Activated T-cell treated with anti-CD3 and anti-CD28 coated beads, Interleukin-2, amount 50 U/mL, for 48 hours (primary cell): ENCODE measurements around the gene BIN2.
"Not testable (repeated sequence)": the region's sequence is repeated elsewhere in the genome, so short reads cannot be mapped to it uniquely, and the experiment has no call there.

Experiments
- DNase-seq, 2 experiments: peaks; one replicate each; pipeline ENCODE4 v3.0.0-alpha.2; 2020

BIN2 gene

GRCh38 chr12:51343201-51343600, 19.2 kb upstream of the BIN2 start:
- no peak for DNase-seq

GRCh38 chr12:51342416-51342815, 18.4 kb upstream of the BIN2 start:
- DNase-seq = no peak

GRCh38 chr12:51341251-51342007, 17.5 kb upstream of the BIN2 start:
- peak; percentile 79 to 80 for DNase-seq

GRCh38 chr12:51339750-51340149, 15.8 kb upstream of the BIN2 start:
- no peak for DNase-seq

- DNase-seq = not testable (repeated sequence)
Observed at GRCh38 chr12:51337336-51337735, 13.4 kb upstream of the BIN2 start.

- no peak for DNase-seq
Observed at GRCh38 chr12:51335931-51336330, 12.0 kb upstream of the BIN2 start.

- DNase-seq = no peak
Observed at GRCh38 chr12:51334764-51335163, 10.8 kb upstream of the BIN2 start.

GRCh38 chr12:51333536-51333935, 9.6 kb upstream of the BIN2 start:
- DNase-seq = no peak

GRCh38 chr12:51330186-51330585, 6.2 kb upstream of the BIN2 start:
- no peak for DNase-seq

GRCh38 chr12:51329742-51330141, 5.8 kb upstream of the BIN2 start:
- no peak for DNase-seq

- DNase-seq = no peak
Observed at GRCh38 chr12:51328587-51328986, 4.6 kb upstream of the BIN2 start.

- DNase-seq = peak in 1 of 2 experiments; percentile 22
Observed at GRCh38 chr12:51326698-51327439, 2.9 kb upstream of the BIN2 start.

- DNase-seq = no peak
Observed at GRCh38 chr12:51324953-51325352, 979 bp upstream of the BIN2 start.

GRCh38 chr12:51323317-51323960, 535 bp downstream of the BIN2 start:
- DNase-seq = peak; percentile 62 to 67

GRCh38 chr12:51322452-51322851, 1.5 kb downstream of the BIN2 start:
- DNase-seq = peak; percentile 50 to 56

- no peak for DNase-seq
Observed at GRCh38 chr12:51321882-51322281, 2.1 kb downstream of the BIN2 start.

- DNase-seq = peak in 1 of 2 experiments; percentile 32
Observed at GRCh38 chr12:51320695-51321320, 3.2 kb downstream of the BIN2 start.

GRCh38 chr12:51320311-51320694, 3.7 kb downstream of the BIN2 start:
- no peak for DNase-seq

- peak in 1 of 2 experiments; percentile 23 for DNase-seq
Observed at GRCh38 chr12:51318846-51319599, 5.0 kb downstream of the BIN2 start.

GRCh38 chr12:51318057-51318806, 5.7 kb downstream of the BIN2 start:
- peak in 1 of 2 experiments; percentile 21 for DNase-seq

GRCh38 chr12:51311389-51311788, 12.6 kb downstream of the BIN2 start:
- no peak for DNase-seq
